ENCODE results near the gene MYL12A. TPM values are rescaled to one million over a fixed set of nuclear protein-coding genes. Genes with fewer than 3 reads are reported as not detected.

Gene MYL12A
- total and polyA plus RNA-seq, 2 experiments from 2014 or later, result 206 to 502 TPM

GRCh38 chr18:3217948-3218647 is 29.5 kb upstream of the MYL12A start:
- H3K27ac ChIP-seq (ENCODE audit: low read depth), result no peak overlapping the region
- TF ChIP-seq ZNF114 (CRISPR knock-in tag; IDR thresholded peaks at IDR 0.05), result no peak
- no peak for TF ChIP-seq EZH2phosphoT487 (IDR thresholded peaks at IDR 0.05; ENCODE audit: unreplicated experiment)
- TF ChIP-seq JUNB (IDR thresholded peaks at IDR 0.05; ENCODE audit: unreplicated experiment), result no peak
- TF ChIP-seq ZNF331 (CRISPR knock-in tag; IDR thresholded peaks at IDR 0.05; ENCODE audit: low read depth), result no peak
- no peak for TF ChIP-seq ETS1 (IDR thresholded peaks at IDR 0.05)
- no peak for TF ChIP-seq REST (IDR thresholded peaks at IDR 0.05; ENCODE audit: unreplicated experiment)
- TF ChIP-seq CTCF (conservative IDR thresholded peaks at IDR 0.05; ENCODE audit: low read depth in 2 of 2), result no peak
- TF ChIP-seq POLR2AphosphoS5 (IDR thresholded peaks at IDR 0.05; ENCODE audit: low read depth), result no peak
- no peak for TF ChIP-seq STAT1 (IDR thresholded peaks at IDR 0.05; ENCODE audit: unreplicated experiment)
- no peak for TF ChIP-seq ZNF462 (CRISPR knock-in tag; IDR thresholded peaks at IDR 0.05)
- TF ChIP-seq NANOG (IDR thresholded peaks at IDR 0.05; ENCODE audit: borderline replicate concordance), result no peak
- TF ChIP-seq CREB1 (CRISPR knock-in tag; IDR thresholded peaks at IDR 0.05; ENCODE audit: low read depth), result no peak
- no peak for TF ChIP-seq EZH2 (IDR thresholded peaks at IDR 0.05; ENCODE audit: low read depth, unreplicated experiment)
- Mint-ChIP-seq H3K36me3 (ENCODE audit: low read depth) (no peaks in the 10 kb centered on the region), H3K9me3 (no peaks in the 10 kb centered on the region), H3K27ac (no peak overlapping the region), H3K27me3 (ENCODE audit: insufficient read depth, low read depth, poor library complexity) (peaks cover 2% of the 10 kb centered on the region), H3K4me1 (peaks cover 14% of the 10 kb centered on the region; the same call in 2 of the 3 replicates), H3K4me3 (no peak overlapping the region)
- no peaks in the 10 kb centered on the region for H3K27me3 ChIP-seq (ENCODE audit: insufficient read depth)
- ATAC-seq (peak; percentile 47; the same call in 2 of the 3 replicates), DNase-seq (ENCODE audit: low spot score) (peak; percentile 60)
- H3K4me1 ChIP-seq (ENCODE audit: insufficient read depth), result peaks cover 14% of the 10 kb centered on the region
- H2AFZ ChIP-seq, result no peak overlapping the region
- no peaks in the 10 kb centered on the region; the same call in 1 of the 2 replicates for H3K9me2 ChIP-seq (ENCODE audit: insufficient read depth)
- H3K4me3 ChIP-seq, result no peak overlapping the region
- H4K20me1 ChIP-seq (replicated peaks; ENCODE audit: insufficient read depth), result no peaks in the 10 kb centered on the region
- H3F3A ChIP-seq (replicated peaks; ENCODE audit: low read depth), result no peaks in the 10 kb centered on the region
- H3K4me2 ChIP-seq, result no peak overlapping the region
- H3K36me3 ChIP-seq (ENCODE audit: insufficient read depth), result no peaks in the 10 kb centered on the region; the same call in 1 of the 2 replicates
- no peaks in the 10 kb centered on the region for H3K79me2 ChIP-seq (replicated peaks; ENCODE audit: insufficient read depth)
